Liver (tissue), 9 donors: ENCODE data around the gene MTHFD2L. TPM values are rescaled to one million over a fixed set of nuclear protein-coding genes. Genes with fewer than 3 reads are reported as not detected.
A peak's percentile ranks its signal among the peaks of the same experiment; 100 is the strongest.

ENCODE experiments used
- DNase-seq: peaks from one replicate; pipeline ENCODE4 v3.0.0-alpha.2; 2017; ENCODE audit warnings: low spot score
- H3K27ac ChIP-seq, 2 donors: one replicate each; pipeline ENCODE4 v1.7.0; 2013; ENCODE audit warnings: inconsistent platforms in 2 of 2, low read length in 2 of 2, control low read depth in 1 of 2, low read depth in 1 of 2, mild to moderate bottlenecking in 1 of 2
- H3K27me3 ChIP-seq, 4 donors: one replicate each; pipeline versions ENCODE4 v1.6.1 to v1.7.0; 2013; ENCODE audit warnings: low read length in 3 of 4, inconsistent platforms in 1 of 4, mild to moderate bottlenecking in 1 of 4, moderate library complexity in 1 of 4; ENCODE audit not compliant: control insufficient read depth in 4 of 4, insufficient read depth in 4 of 4
- H3K36me3 ChIP-seq, 4 donors: one replicate each; pipeline versions ENCODE4 v1.6.1 to v1.7.0; 2013; ENCODE audit warnings: low read length in 3 of 4, mild to moderate bottlenecking in 3 of 4, low read depth in 1 of 4, moderate library complexity in 1 of 4; ENCODE audit not compliant: control insufficient read depth in 4 of 4, insufficient read depth in 3 of 4
- H3K4me1 ChIP-seq, 4 donors: one replicate each; pipeline versions ENCODE4 v1.6.1 to v1.7.0; 2013; ENCODE audit warnings: low read length in 3 of 4, mild to moderate bottlenecking in 3 of 4, moderate library complexity in 1 of 4; ENCODE audit not compliant: control insufficient read depth in 4 of 4, insufficient read depth in 4 of 4
- H3K4me3 ChIP-seq, 3 donors: one replicate each; pipeline versions ENCODE4 v1.6.1 to v1.7.0; 2013; ENCODE audit warnings: low read length in 3 of 3, control low read depth in 1 of 3, low read depth in 1 of 3, mild to moderate bottlenecking in 1 of 3
- H3K9ac ChIP-seq, 2 donors: one replicate each; pipeline ENCODE4 v1.7.0; 2013; ENCODE audit warnings: low read length in 2 of 2, mild to moderate bottlenecking in 2 of 2, moderate library complexity in 2 of 2, control low read depth in 1 of 2, low read depth in 1 of 2
- H3K9me3 ChIP-seq, 4 donors: one replicate each; pipeline versions ENCODE4 v1.6.1 to v1.7.0; 2013; ENCODE audit warnings: low read length in 3 of 4; ENCODE audit not compliant: control insufficient read depth in 4 of 4
- ATF3 ChIP-seq: IDR thresholded peaks from 2 replicates; pipeline ENCODE4 v1.6.1; 2016; ENCODE audit warnings: antibody characterized with exemption
- CTCF ChIP-seq: fragments of 150-350 bp; IDR thresholded peaks from 2 replicates; pipeline ENCODE4 v1.5.1; 2017; ENCODE audit warnings: improper control_type of control experiment, low read depth, low read length; ENCODE audit not compliant: missing input control
- EGR1 ChIP-seq, 2 donors: IDR thresholded peaks; 2 replicates each; pipeline ENCODE4 v1.6.1; 2016 to 2018; ENCODE audit warnings: antibody characterized with exemption in 2 of 2, low read depth in 2 of 2
- FOXA1 ChIP-seq: IDR thresholded peaks from 2 replicates; pipeline ENCODE4 v1.6.1; 2016; ENCODE audit warnings: antibody characterized with exemption
- FOXA2 ChIP-seq: IDR thresholded peaks from 2 replicates; pipeline ENCODE4 v1.6.1; 2016; ENCODE audit warnings: antibody characterized with exemption
- GABPA ChIP-seq, 2 donors: IDR thresholded peaks in 1 of 2; conservative IDR thresholded peaks in 1 of 2; 2 replicates each; pipeline ENCODE4 v1.6.1; 2016; ENCODE audit warnings: antibody characterized with exemption in 2 of 2, mild to moderate bottlenecking in 1 of 2, moderate library complexity in 1 of 2
- HNF4A ChIP-seq, 2 donors: conservative IDR thresholded peaks; 2 replicates each; pipeline ENCODE4 v1.6.1; 2016; ENCODE audit warnings: antibody characterized with exemption in 2 of 2, mild to moderate bottlenecking in 2 of 2
- HNF4G ChIP-seq: IDR thresholded peaks from 2 replicates; pipeline ENCODE4 v1.6.1; 2016; ENCODE audit warnings: antibody characterized with exemption
- JUND ChIP-seq, 2 donors: IDR thresholded peaks; 2 replicates each; pipeline ENCODE4 v1.6.1; 2016; ENCODE audit warnings: antibody characterized with exemption in 2 of 2
- MAX ChIP-seq: IDR thresholded peaks from 2 replicates; pipeline ENCODE4 v1.6.1; 2016; ENCODE audit warnings: antibody characterized with exemption
- NR2F2 ChIP-seq: IDR thresholded peaks from 2 replicates; pipeline ENCODE4 v1.6.1; 2016; ENCODE audit warnings: antibody characterized with exemption
- RAD21 ChIP-seq, 2 donors: IDR thresholded peaks; 2 replicates each; pipeline ENCODE4 v1.6.1; 2016; ENCODE audit warnings: antibody characterized with exemption in 2 of 2, mild to moderate bottlenecking in 2 of 2
- REST ChIP-seq: IDR thresholded peaks from 2 replicates; pipeline ENCODE4 v1.6.1; 2016; ENCODE audit warnings: antibody characterized with exemption, mild to moderate bottlenecking
- RXRA ChIP-seq, 2 donors: IDR thresholded peaks; 2 replicates each; pipeline ENCODE4 v1.6.1; 2017 to 2018; ENCODE audit warnings: antibody characterized with exemption in 2 of 2, mild to moderate bottlenecking in 1 of 2
- SP1 ChIP-seq: IDR thresholded peaks from 2 replicates; pipeline ENCODE4 v1.6.1; 2018; ENCODE audit warnings: antibody characterized with exemption, mild to moderate bottlenecking
- TAF1 ChIP-seq: conservative IDR thresholded peaks from 2 replicates; pipeline ENCODE4 v1.6.1; 2016; ENCODE audit warnings: antibody characterized with exemption, mild to moderate bottlenecking
- YY1 ChIP-seq: IDR thresholded peaks from 2 replicates; pipeline ENCODE4 v1.6.1; 2016; ENCODE audit warnings: antibody characterized with exemption, mild to moderate bottlenecking
- ZBTB33 ChIP-seq: IDR thresholded peaks from 2 replicates; pipeline ENCODE4 v1.6.1; 2016; ENCODE audit warnings: antibody characterized with exemption
- whole genome bisulfite sequencing: extraction: QIAGEN DNeasy Blood & Tissue Kit; methylation state at CpG from one replicate; pipeline ENCODE4 v1.1.7; 2013; 5-methylcytosine and 5-hydroxymethylcytosine counted together
- polyA plus RNA-seq, 2 donors: library from polyadenylated mRNA; stranded (reverse) in 1 of 2; unstranded in 1 of 2; fragments of 200-250 nt in 1 of 2; fragments of >200 nt in 1 of 2; fragmentation: Nextera tagmentation in 1 of 2; extraction: Ambion mirVana in 1 of 2; gene quantifications; one replicate each; pipeline versions ENCODE4 v1.2.1 to v1.2.3, GENCODE V29; 2013 to 2015
- total RNA-seq, 2 donors: library from RNA; depleted of rRNA; stranded (reverse); fragments of >200 nt; gene quantifications; one replicate each; pipeline ENCODE4 v1.2.3, GENCODE V29; 2014
- donor health status: healthy.
- donor health status: healthy.
- donor health status: healthy.
- donor health status: healthy.
- donor health status: healthy.

The MTHFD2L gene
- total and polyA plus RNA-seq, 4 donors = 7.4 to 51.5 (median 31.1) TPM

- DNase-seq = no peak
- Histone ChIP-seq H3K27me3 (no peaks in the 10 kb centered on the region), H3K27ac (peak overlapping the region in 1 of 2 donors; percentile 41), H3K36me3 (no peaks in the 10 kb centered on the region), H3K9me3 (no peaks in the 10 kb centered on the region), H3K9ac (peak overlapping the region in 1 of 2 donors; percentile 34), H3K4me3 (peak overlapping the region; percentile 5 to 73 (median 40)), H3K4me1 (peaks cover 0 to 28% (median 13%) of the 10 kb centered on the region in 4 donors)
- 76% methylated on average over 1 of the region's 1 CpG for WGBS
- TF ChIP-seq TAF1 (peak; percentile 61), JUND (IDR thresholded peaks at IDR 0.05) (no peak)
These were observed 32.9 kb upstream of the MTHFD2L start for GRCh38 chr4:74125029-74125428.

- 94% methylated on average over 4 of the region's 4 CpGs for WGBS
These were observed 30.2 kb upstream of the MTHFD2L start for GRCh38 chr4:74127745-74128144.

More at GRCh38 chr4:74127745-74128144, 30.2 kb upstream of the MTHFD2L start:
- DNase-seq = no peak
- no peaks in the 10 kb centered on the region for H3K27me3 ChIP-seq
- H3K4me1 ChIP-seq = peaks cover 0 to 10% (median 4%) of the 10 kb centered on the region in 4 donors
- H3K36me3 ChIP-seq = no peaks in the 10 kb centered on the region
- no peaks in the 10 kb centered on the region for H3K9me3 ChIP-seq
- no peak overlapping the region for H3K27ac ChIP-seq
- no peak overlapping the region for H3K9ac ChIP-seq
- no peak overlapping the region for H3K4me3 ChIP-seq
- no peak for TF ChIP-seq EGR1 (IDR thresholded peaks at IDR 0.05; ENCODE audit: low read depth in 2 of 2)
- no peak for TF ChIP-seq HNF4G
- no peak for TF ChIP-seq REST
- TF ChIP-seq CTCF = no peak
- TF ChIP-seq FOXA1 = no peak
- no peak for TF ChIP-seq RXRA (IDR thresholded peaks at IDR 0.05)
- TF ChIP-seq TAF1 = no peak
- TF ChIP-seq RAD21 (IDR thresholded peaks at IDR 0.05) = no peak
- TF ChIP-seq YY1 = no peak
- no peak for TF ChIP-seq GABPA (IDR thresholded peaks at IDR 0.05 in 1 of 2, conservative IDR thresholded peaks at IDR 0.05 in 1 of 2)
- TF ChIP-seq HNF4A (conservative IDR thresholded peaks at IDR 0.05) = no peak
- TF ChIP-seq MAX = no peak
- TF ChIP-seq NR2F2 = no peak
- TF ChIP-seq JUND (IDR thresholded peaks at IDR 0.05) = no peak
- TF ChIP-seq FOXA2 = no peak
- TF ChIP-seq ZBTB33 = no peak
- TF ChIP-seq ATF3 = no peak
- TF ChIP-seq SP1 = no peak
